Body of pancreas (tissue), 4 donors: ENCODE results near the gene RARA. TPM values are rescaled to one million over a fixed set of nuclear protein-coding genes. Genes with fewer than 3 reads are reported as not detected.

Experiments
- ATAC-seq: fragments of 150-250 bp; one replicate; pipeline ENCODE4 v1.9.1; 2016
- DNase-seq, 4 donors: peaks; one replicate each; pipeline ENCODE4 v3.0.0-alpha.2; 2019
- H3K27ac ChIP-seq, 4 donors: fragments of 200-600 bp; sonication (generic); 1 replicate in 3 of 4; 2 replicates in 1 of 4; pipeline versions ENCODE4 v1.5.1 to v1.6.1; 2016 to 2019; ENCODE audit warnings: mild to moderate bottlenecking in 1 of 4, mixed read lengths in 1 of 4, moderate library complexity in 1 of 4
- H3K27me3 ChIP-seq, 2 donors: fragments of 200-600 bp; sonication (generic); one replicate each; pipeline ENCODE4 v1.6.0; 2016; ENCODE audit warnings: mild to moderate bottlenecking in 1 of 2
- H3K36me3 ChIP-seq, 2 donors: fragments of 200-600 bp; sonication (generic); replicated peaks in 1 of 2; 2 replicates each; pipeline ENCODE4 v1.5.1; 2016; ENCODE audit warnings: low read depth in 2 of 2; ENCODE audit not compliant: insufficient read depth in 1 of 2
- H3K4me1 ChIP-seq: fragments of 200-600 bp; sonication (generic); one replicate; pipeline ENCODE4 v1.6.0; 2016
- H3K4me3 ChIP-seq, 2 donors: fragments of 200-600 bp; sonication (generic); 1 replicate in 1 of 2; 2 replicates in 1 of 2; pipeline ENCODE4 v1.5.1; 2016 to 2019
- H3K9me3 ChIP-seq, 3 donors: fragments of 200-600 bp; sonication (generic); 1 replicate in 2 of 3; 2 replicates in 1 of 3; pipeline ENCODE4 v1.5.1; 2016
- POLR2A ChIP-seq, 3 donors: fragments of 450-650 bp; IDR thresholded peaks; one replicate each; pipeline ENCODE4 v1.6.1; 2016; ENCODE audit warnings: antibody characterized with exemption in 3 of 3, mild to moderate bottlenecking in 2 of 3
- WGBS, 2 donors: methylation state at CpG; one replicate each; pipeline ENCODE4 v1.1.5; 2017; 5-methylcytosine and 5-hydroxymethylcytosine counted together
- intact Hi-C: fragments of 100-400 bp; cut with DNase I; formaldehyde crosslinking; loops from one replicate; pipeline ENCODE4 v1.15.1; 2023
- total RNA-seq, 2 donors: library from RNA; depleted of rRNA; stranded (reverse); fragments of >200 nt; gene quantifications; one replicate each; pipeline ENCODE4 v1.1.0, GENCODE V29; 2016
- TF ChIP-seq, protein P1 (sequence below), 7 experiments: fragments of 450-650 bp in 4 of 7; fragments of 200-600 bp in 3 of 7; sonication (generic) in 3 of 7; IDR thresholded peaks; one replicate each; pipeline ENCODE4 v1.5.1; 2016 to 2019; ENCODE audit warnings: antibody characterized with exemption in 7 of 7

RARA gene
- total RNA-seq, 2 donors from 2014 or later: 11.4 to 13.8 TPM

DNA sequence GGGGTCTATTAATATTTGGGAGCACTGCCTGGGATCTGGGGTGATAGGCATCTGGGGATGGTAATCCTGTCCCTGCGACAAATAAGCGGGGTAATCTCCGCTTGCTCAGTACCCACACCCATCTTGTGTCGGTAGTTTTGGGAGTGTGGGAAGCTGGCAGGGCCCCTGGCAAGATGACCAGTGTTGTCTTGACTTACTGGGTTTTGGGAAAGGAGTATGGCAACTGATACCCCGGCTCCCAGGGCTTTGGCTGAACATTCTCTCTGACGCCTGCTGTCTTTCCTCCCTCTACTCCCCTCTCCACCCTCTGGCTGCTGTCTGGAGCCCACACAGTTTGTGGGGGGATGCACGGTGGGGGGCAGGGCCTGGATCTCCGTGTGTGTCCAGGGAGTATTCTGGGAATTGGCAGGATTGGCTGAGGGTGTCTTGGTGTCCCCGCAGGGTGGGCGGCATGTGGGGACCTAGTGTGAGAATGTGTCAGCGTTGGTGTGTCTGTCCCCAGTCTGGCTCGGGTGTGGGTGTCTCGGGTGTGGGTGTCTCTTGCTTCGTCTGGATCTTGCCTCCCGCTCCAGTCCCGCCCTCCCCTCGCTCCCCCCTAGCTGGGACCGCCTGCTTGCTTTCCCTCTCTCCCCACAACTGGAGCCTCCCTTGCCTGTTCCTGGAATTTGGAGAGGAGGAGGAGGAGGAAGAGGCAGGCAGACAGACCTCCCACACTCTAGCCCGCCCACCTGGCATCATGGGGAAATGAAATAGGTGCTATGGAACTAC is 12.0 kb downstream of the RARA start:
- ATAC-seq: no peak

DNA sequence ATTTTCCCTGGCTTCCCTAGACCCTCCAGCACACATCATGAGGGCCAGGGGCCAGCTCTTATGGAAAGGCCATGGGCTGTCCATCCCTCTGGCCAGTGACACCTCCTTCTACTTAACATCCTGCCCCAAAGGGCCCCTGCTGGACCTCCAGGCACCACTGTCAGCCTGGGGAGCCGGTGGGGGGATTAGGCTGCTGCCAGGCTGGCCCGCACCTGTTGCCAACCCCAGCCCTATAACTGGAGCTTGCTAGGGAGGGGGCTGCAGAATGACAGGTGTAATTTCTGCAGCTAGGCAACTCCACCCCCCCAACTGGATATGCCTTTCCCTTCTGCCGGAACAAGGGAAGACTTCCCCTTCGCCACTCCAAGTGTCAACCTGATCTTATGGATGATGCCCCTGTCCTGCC is 12.5 kb downstream of the RARA start:
- intact Hi-C loops: no loop called here
- Histone ChIP-seq H3K4me1 (peaks cover 89% of the 10 kb centered on the region), H3K27me3 (no peaks in the 10 kb centered on the region), H3K27ac (peak overlapping the region in 3 of 4 donors; percentile 56 to 81 (median 76)), H3K9me3 (no peaks in the 10 kb centered on the region), H3K36me3 (no peaks in the 10 kb centered on the region), H3K4me3 (no peak overlapping the region)
- no peak for DNase-seq
- 41 to 80% methylated on average over 4 of the region's 4 CpGs for WGBS, 2 donors
- no peak for ATAC-seq
- TF ChIP-seq POLR2A (IDR thresholded peaks at IDR 0.05): no peak
- TF ChIP-seq, protein P1, sequence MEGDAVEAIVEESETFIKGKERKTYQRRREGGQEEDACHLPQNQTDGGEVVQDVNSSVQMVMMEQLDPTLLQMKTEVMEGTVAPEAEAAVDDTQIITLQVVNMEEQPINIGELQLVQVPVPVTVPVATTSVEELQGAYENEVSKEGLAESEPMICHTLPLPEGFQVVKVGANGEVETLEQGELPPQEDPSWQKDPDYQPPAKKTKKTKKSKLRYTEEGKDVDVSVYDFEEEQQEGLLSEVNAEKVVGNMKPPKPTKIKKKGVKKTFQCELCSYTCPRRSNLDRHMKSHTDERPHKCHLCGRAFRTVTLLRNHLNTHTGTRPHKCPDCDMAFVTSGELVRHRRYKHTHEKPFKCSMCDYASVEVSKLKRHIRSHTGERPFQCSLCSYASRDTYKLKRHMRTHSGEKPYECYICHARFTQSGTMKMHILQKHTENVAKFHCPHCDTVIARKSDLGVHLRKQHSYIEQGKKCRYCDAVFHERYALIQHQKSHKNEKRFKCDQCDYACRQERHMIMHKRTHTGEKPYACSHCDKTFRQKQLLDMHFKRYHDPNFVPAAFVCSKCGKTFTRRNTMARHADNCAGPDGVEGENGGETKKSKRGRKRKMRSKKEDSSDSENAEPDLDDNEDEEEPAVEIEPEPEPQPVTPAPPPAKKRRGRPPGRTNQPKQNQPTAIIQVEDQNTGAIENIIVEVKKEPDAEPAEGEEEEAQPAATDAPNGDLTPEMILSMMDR (IDR thresholded peaks at IDR 0.05): no peak

More for the DNA sequence above, 12.0 kb downstream of the RARA start:
- Histone ChIP-seq H3K9me3 (no peaks in the 10 kb centered on the region), H3K36me3 (no peaks in the 10 kb centered on the region), H3K27me3 (no peaks in the 10 kb centered on the region), H3K4me3 (no peak overlapping the region), H3K4me1 (peaks cover 89% of the 10 kb centered on the region), H3K27ac (peak overlapping the region in 3 of 4 donors; percentile 56 to 81 (median 76))
- TF ChIP-seq, protein P1 (IDR thresholded peaks at IDR 0.05): no peak
- peak in 1 of 3 donors; percentile 14 for TF ChIP-seq POLR2A (IDR thresholded peaks at IDR 0.05)
- DNase-seq: peak in 1 of 4 donors; percentile 22
- intact Hi-C loops: no loop called here
- WGBS, 2 donors: 58 to 66% methylated on average over 14 to 19 of the region's 19 CpGs

GRCh38 chr17:40321961-40322357 is 13.0 kb downstream of the RARA start:
- H3K27me3 ChIP-seq: no peaks in the 10 kb centered on the region
- no peak for TF ChIP-seq POLR2A (IDR thresholded peaks at IDR 0.05)
- TF ChIP-seq, protein P1 (IDR thresholded peaks at IDR 0.05): no peak
- 7 to 9% methylated on average over 4 of the region's 4 CpGs for WGBS, 2 donors
- H3K27ac ChIP-seq: peak overlapping the region; percentile 2 to 81 (median 66)
- peaks cover 89% of the 10 kb centered on the region for H3K4me1 ChIP-seq
- DNase-seq (peak in 2 of 4 donors; percentile 42 to 59), ATAC-seq (no peak)
- no peaks in the 10 kb centered on the region for H3K36me3 ChIP-seq
- intact Hi-C loops: no loop called here
- no peak overlapping the region for H3K4me3 ChIP-seq
- H3K9me3 ChIP-seq: no peaks in the 10 kb centered on the region

GRCh38 chr17:40322358-40323315 is 13.7 kb downstream of the RARA start:
- no peaks in the 10 kb centered on the region for H3K36me3 ChIP-seq
- no peak overlapping the region for H3K4me3 ChIP-seq
- H3K4me1 ChIP-seq: peaks cover 89% of the 10 kb centered on the region
- 30 to 37% methylated on average over 13 to 19 of the region's 19 CpGs for WGBS, 2 donors
- DNase-seq: peak in 3 of 4 donors; percentile 42 to 82 (median 57)
- no peak for ATAC-seq
- TF ChIP-seq, protein P1 (IDR thresholded peaks at IDR 0.05): no peak
- TF ChIP-seq POLR2A (IDR thresholded peaks at IDR 0.05): peak in 2 of 3 donors; percentile 20 to 46
- no peaks in the 10 kb centered on the region for H3K27me3 ChIP-seq
- peak overlapping the region; percentile 2 to 81 (median 66) for H3K27ac ChIP-seq
- intact Hi-C loops: no loop called here
- no peaks in the 10 kb centered on the region for H3K9me3 ChIP-seq
